A549 (cell line): ENCODE measurements around the gene SCN5A. TPM values are rescaled to one million over a fixed set of nuclear protein-coding genes. Genes with fewer than 3 reads are reported as not detected.

ENCODE experiments used
- ATAC-seq, 2 experiments: fragments of 200-7000 bp in 1 of 2; fragments of >200 bp in 1 of 2; cut with Nextera tagmentation in 1 of 2; cut with Tn5 transposase in 1 of 2; 3 replicates each; pipeline versions ENCODE4 v1.8.0 to v1.9.1; 2018 to 2020; ENCODE audit warnings: mild to moderate bottlenecking in 1 of 2, moderate library complexity in 1 of 2
- CTCF ChIA-PET: fragments of 300-600 bp; sonication (Branson Sonifier 250); formaldehyde crosslinking; extraction: SDS; loops from one replicate; lab custom pipeline; 2021; ENCODE audit warnings: antibody characterized with exemption, inconsistent platforms; lab: Yijun Ruan, JAX
- POLR2A ChIA-PET: fragments of 350-600 bp; formaldehyde crosslinking; extraction: SDS; loops from one replicate; lab custom pipeline; 2021; ENCODE audit warnings: antibody characterized with exemption, inconsistent platforms; lab: Yijun Ruan, JAX
- DNase-seq, 2 experiments: peaks; one replicate each; pipeline versions ENCODE4 v3.0.0 to v3.0.0-alpha.2; 2011 to 2016; ENCODE audit warnings: low read depth in 1 of 2, low spot score in 1 of 2
- FAIRE-seq: peaks from 2 replicates; lab custom pipeline; 2011; peaks lifted over from hg19 to GRCh38; lab: Jason Lieb, UNC
- H3K27ac ChIP-seq, 2 experiments: fragments of >200 bp; sonication (Bioruptor Twin); formaldehyde crosslinking; 3 replicates each; pipeline ENCODE4 v1.5.1; 2016 to 2017
- H3K4me1 ChIP-seq: fragments of >200 bp; sonication (Bioruptor Twin); formaldehyde crosslinking; 3 replicates; pipeline ENCODE4 v1.6.1; 2016
- H3K4me2 ChIP-seq: fragments of >200 bp; sonication (Bioruptor Twin); formaldehyde crosslinking; 3 replicates; pipeline ENCODE4 v1.6.1; 2016
- H3K4me3 ChIP-seq: fragments of >200 bp; sonication (Bioruptor Twin); formaldehyde crosslinking; 3 replicates; pipeline ENCODE4 v1.5.1; 2016
- H3K9me3 ChIP-seq: fragments of >200 bp; sonication (Bioruptor Twin); formaldehyde crosslinking; 3 replicates; pipeline ENCODE4 v1.6.1; 2016
- CBX2 ChIP-seq: fragments of 200-600 bp; sonication (generic); IDR thresholded peaks from 2 replicates; pipeline ENCODE4 v1.6.1; 2016; ENCODE audit warnings: low read depth, mild to moderate bottlenecking, borderline replicate concordance
- CEBPB ChIP-seq, 2 experiments: fragments of >200 bp in 1 of 2; sonication (Bioruptor Twin) in 1 of 2; formaldehyde crosslinking in 1 of 2; IDR thresholded peaks; 2 replicates each; pipeline ENCODE4 v1.6.1; 2012 to 2016
- CHD4 ChIP-seq: fragments of 200-600 bp; sonication (generic); IDR thresholded peaks from 2 replicates; pipeline ENCODE4 v1.6.1; 2016; ENCODE audit warnings: antibody characterized with exemption, mild to moderate bottlenecking, borderline replicate concordance
- CTCF ChIP-seq: fragments of >200 bp; sonication (Bioruptor Twin); formaldehyde crosslinking; IDR thresholded peaks from 3 replicates; pipeline ENCODE4 v1.5.1; 2016
- ESRRA ChIP-seq: fragments of 150-350 bp; IDR thresholded peaks from 2 replicates; pipeline ENCODE4 v1.6.1; 2014; ENCODE audit warnings: mild to moderate bottlenecking, low read length, borderline replicate concordance
- FOSB ChIP-seq: fragments of 250-450 bp; sonication (Bioruptor Pico); IDR thresholded peaks from 2 replicates; pipeline ENCODE4 v1.5.0; 2020; ENCODE audit warnings: mild to moderate bottlenecking, moderate library complexity
- FOSL2 ChIP-seq, 2 experiments: fragments of 450-650 bp in 1 of 2; fragments of >200 bp in 1 of 2; sonication (Bioruptor Twin) in 1 of 2; formaldehyde crosslinking; IDR thresholded peaks; 2 replicates each; pipeline versions ENCODE4 v1.5.0 to v1.6.1; 2016 to 2020; ENCODE audit warnings: mild to moderate bottlenecking in 1 of 2, moderate library complexity in 1 of 2
- HMGXB4 ChIP-seq: fragments of 250-450 bp; sonication (Bioruptor Pico); IDR thresholded peaks from 2 replicates; pipeline ENCODE4 v1.5.0; 2021; ENCODE audit warnings: mild to moderate bottlenecking, moderate library complexity, borderline replicate concordance
- HOXA7 ChIP-seq: fragments of 250-450 bp; sonication (Bioruptor Pico); IDR thresholded peaks from 2 replicates; pipeline ENCODE4 v1.5.0; 2020; ENCODE audit warnings: mild to moderate bottlenecking, moderate library complexity
- HOXB5 ChIP-seq: fragments of 250-450 bp; sonication (Bioruptor Pico); IDR thresholded peaks from 2 replicates; pipeline ENCODE4 v1.5.0; 2020; ENCODE audit warnings: mild to moderate bottlenecking, moderate library complexity
- MAFK ChIP-seq: fragments of 450-650 bp; IDR thresholded peaks from 2 replicates; pipeline ENCODE4 v1.6.1; 2014; ENCODE audit not compliant: partially characterized antibody
- MAX ChIP-seq: IDR thresholded peaks from 2 replicates; pipeline ENCODE4 v1.6.1; 2012
- MAZ ChIP-seq: fragments of 150-350 bp; IDR thresholded peaks from 2 replicates; pipeline ENCODE4 v1.6.1; 2014; ENCODE audit warnings: antibody characterized with exemption, low read depth, low read length, borderline replicate concordance
- NR3C1 ChIP-seq: fragments of >200 bp; sonication (Bioruptor Twin); formaldehyde crosslinking; IDR thresholded peaks from 3 replicates; pipeline ENCODE4 v1.6.1; 2017
- POLR2A ChIP-seq: IDR thresholded peaks from 2 replicates; pipeline ENCODE4 v1.6.1; 2012; ENCODE audit warnings: mild to moderate bottlenecking, low read length
- POLR2AphosphoS2 ChIP-seq: conservative IDR thresholded peaks from 2 replicates; pipeline ENCODE4 v1.6.1; 2012; ENCODE audit warnings: low read length, improper control_type of control experiment, inconsistent platforms
- RAD21 ChIP-seq, 2 experiments: fragments of >200 bp in 1 of 2; sonication (Bioruptor Twin) in 1 of 2; formaldehyde crosslinking in 1 of 2; IDR thresholded peaks in 1 of 2; conservative IDR thresholded peaks in 1 of 2; 2 replicates in 1 of 2; 3 replicates in 1 of 2; pipeline ENCODE4 v1.6.1; 2012 to 2018; ENCODE audit warnings: inconsistent platforms in 1 of 2
- RCOR1 ChIP-seq: fragments of 150-350 bp; IDR thresholded peaks from 2 replicates; pipeline ENCODE4 v1.6.1; 2014; ENCODE audit warnings: antibody characterized with exemption, low read length, low read depth
- SMC3 ChIP-seq: fragments of >200 bp; sonication (Bioruptor Twin); formaldehyde crosslinking; IDR thresholded peaks from 3 replicates; pipeline ENCODE4 v1.6.1; 2018; ENCODE audit warnings: inconsistent platforms
- SREBF2 ChIP-seq: fragments of 450-650 bp; IDR thresholded peaks from 2 replicates; pipeline ENCODE4 v1.6.1; 2014; ENCODE audit warnings: mild to moderate bottlenecking, moderate library complexity
- TFCP2L1 ChIP-seq: fragments of 250-450 bp; sonication (Bioruptor Pico); IDR thresholded peaks from 2 replicates; pipeline ENCODE4 v1.5.0; 2021; ENCODE audit warnings: mild to moderate bottlenecking
- TP53 ChIP-seq: fragments of 250-450 bp; sonication (Bioruptor Pico); IDR thresholded peaks from 2 replicates; pipeline ENCODE4 v1.5.0; 2021; ENCODE audit warnings: mild to moderate bottlenecking, moderate library complexity
- USF2 ChIP-seq: fragments of 450-650 bp; IDR thresholded peaks from 2 replicates; pipeline ENCODE4 v1.6.1; 2014; ENCODE audit warnings: antibody characterized with exemption
- ZNF302 ChIP-seq: fragments of 250-450 bp; sonication (Bioruptor Pico); IDR thresholded peaks from 2 replicates; pipeline ENCODE4 v1.9.0; 2021; ENCODE audit warnings: inconsistent platforms, mild to moderate bottlenecking, moderate library complexity
- WGBS: methylation state at CpG from one replicate; pipeline ENCODE4 v1.1.6; 2017; ENCODE audit errors: missing lambda C conversion rate; 5-methylcytosine and 5-hydroxymethylcytosine counted together
- polyA plus RNA-seq, 4 experiments: library from polyadenylated mRNA; depleted of rRNA in 3 of 4; stranded (reverse); fragments of >200 nt; fragmentation: RNase III in 1 of 4; extraction: RNeasy Plus Mini Kit Qiagen cat#74134 plus additional on column Dnase treatment in 1 of 4; gene quantifications; 2 replicates in 3 of 4; 3 replicates in 1 of 4; pipeline ENCODE4 v1.2.3, GENCODE V29; 2011 to 2017

SCN5A gene
- polyA plus RNA-seq, 2 of the 4 experiments (the other 2 are of a cell fraction): 0.09 to 0.19 TPM

GRCh38 chr3:38544926-38545325 is 104.6 kb downstream of the SCN5A start:
- 90% methylated on average over 3 of the region's 3 CpGs for WGBS
- no peak overlapping the region for H3K4me3 ChIP-seq
- CTCF ChIA-PET: interaction anchor here (0.6 to 1.8 kb wide), 4 partner anchors 14 to 655 kb away, joined by 3 to 11 read pairs (median 3); no protein-coding TSS in a partner anchor
- no peak for DNase-seq
- no peaks in the 10 kb centered on the region for H3K4me1 ChIP-seq
- H3K4me2 ChIP-seq: no peak overlapping the region
- TF ChIP-seq HMGXB4 (CRISPR knock-in tag): no peak
- no peak for TF ChIP-seq RCOR1
- TF ChIP-seq SMC3: no peak
- H3K27ac ChIP-seq: no peak overlapping the region
- no peak for FAIRE-seq
- POLR2A ChIA-PET: no interaction called here
- no peaks in the 10 kb centered on the region for H3K9me3 ChIP-seq
- no peak for ATAC-seq

- WGBS: 69% methylated on average over 7 of the region's 7 CpGs
- CTCF ChIA-PET: interaction anchor here (1.0 to 1.8 kb wide), 3 partner anchors 12 to 487 kb away, joined by 3 to 11 read pairs (median 3); no protein-coding TSS in a partner anchor
- POLR2A ChIA-PET: no interaction called here
- no peak for ATAC-seq
- no peak overlapping the region for H3K4me2 ChIP-seq
- no peak overlapping the region for H3K4me3 ChIP-seq
- H3K4me1 ChIP-seq: no peaks in the 10 kb centered on the region
- no peak for DNase-seq
- H3K9me3 ChIP-seq: no peaks in the 10 kb centered on the region
- H3K27ac ChIP-seq: no peak overlapping the region
- no peak for FAIRE-seq
- TF ChIP-seq MAX (no peak), POLR2A (no peak), HOXA7 (CRISPR knock-in tag) (no peak), HOXB5 (CRISPR knock-in tag) (no peak), CEBPB (IDR thresholded peaks at IDR 0.05) (no peak)
Observed at GRCh38 chr3:38543586-38543985, 105.9 kb downstream of the SCN5A start.

GRCh38 chr3:38542401-38543298 is 106.8 kb downstream of the SCN5A start:
- Histone ChIP-seq H3K9me3 (no peaks in the 10 kb centered on the region), H3K4me2 (no peak overlapping the region), H3K4me3 (no peak overlapping the region), H3K4me1 (no peaks in the 10 kb centered on the region), H3K27ac (no peak overlapping the region)
- ChIA-PET POLR2A (no interaction called here), CTCF (interaction anchor here (0.6 to 1.2 kb wide), 3 partner anchors 9 to 21 kb away, joined by 3 to 7 read pairs (median 3); no protein-coding TSS in a partner anchor)
- no peak for DNase-seq
- 62% methylated on average over 12 of the region's 16 CpGs for WGBS
- FAIRE-seq: no peak
- peak; percentile 9 to 27; a peak in 3 of 6 replicates for ATAC-seq
- no peak for TF ChIP-seq SREBF2
- no peak for TF ChIP-seq FOSB (CRISPR knock-in tag)
- TF ChIP-seq USF2: no peak
- no peak for TF ChIP-seq NR3C1
- no peak for TF ChIP-seq TFCP2L1 (CRISPR knock-in tag)
- no peak for TF ChIP-seq ESRRA
- TF ChIP-seq MAFK: no peak
- TF ChIP-seq ZNF302: no peak
- TF ChIP-seq POLR2AphosphoS2: no peak
- TF ChIP-seq CBX2: no peak
- no peak for TF ChIP-seq SMC3
- TF ChIP-seq CTCF: no peak
- no peak for TF ChIP-seq HOXB5 (CRISPR knock-in tag)
- TF ChIP-seq TP53 (CRISPR knock-in tag): no peak
- TF ChIP-seq MAZ: no peak
- TF ChIP-seq RAD21 (conservative IDR thresholded peaks at IDR 0.05 in 1 of 2, IDR thresholded peaks at IDR 0.05 in 1 of 2): no peak
- no peak for TF ChIP-seq CHD4
- no peak for TF ChIP-seq FOSL2 (IDR thresholded peaks at IDR 0.05)
- no peak for TF ChIP-seq FOSL2 (CRISPR knock-in tag; IDR thresholded peaks at IDR 0.05)
